Choroid plexus epithelial cell (primary cell): Measurements from ENCODE around the gene RECQL.

Experiments used
- DNase-seq: peaks from one replicate; pipeline ENCODE4 v3.0.0-alpha.2; 2010; ENCODE audit warnings: low read depth
- H3K4me3 ChIP-seq: 2 replicates; pipeline ENCODE4 v1.5.1; 2011; ENCODE audit warnings: low read depth, mild to moderate bottlenecking, control low read depth, low read length, moderate library complexity
- CTCF ChIP-seq: conservative IDR thresholded peaks from 2 replicates; pipeline ENCODE4 v1.5.1; 2011; ENCODE audit warnings: low read depth, mild to moderate bottlenecking, control low read depth, inconsistent platforms, low read length, moderate library complexity

The RECQL gene

DNA sequence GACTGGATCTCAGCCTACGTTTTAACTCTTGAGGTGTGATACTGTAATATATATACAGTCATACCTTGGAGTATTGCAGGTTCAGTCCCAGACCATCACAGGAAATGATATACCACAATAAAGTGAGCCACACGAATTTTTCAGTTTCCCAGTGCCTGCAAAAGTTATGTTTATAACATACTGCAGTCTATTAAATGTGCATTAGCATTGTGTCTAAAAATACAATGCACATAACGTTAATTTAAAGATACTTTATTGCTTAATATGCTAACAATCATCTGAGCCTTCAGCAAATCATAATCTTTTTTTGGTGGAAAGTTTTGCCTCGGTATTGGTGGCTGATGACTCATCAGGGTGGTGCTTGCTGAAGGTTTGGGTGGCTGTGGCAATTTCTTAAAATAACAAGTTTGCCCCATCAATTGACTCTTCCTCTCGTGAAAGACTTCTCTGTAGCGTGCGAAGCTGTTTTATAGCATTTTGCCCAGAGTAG lies 45.1 kb downstream of the RECQL start:
- DNase-seq: no peak
- H3K4me3 ChIP-seq: no peak overlapping the region
- TF ChIP-seq CTCF: no peak

- no peak for DNase-seq
- no peak overlapping the region for H3K4me3 ChIP-seq
- no peak for TF ChIP-seq CTCF
Measured at GRCh38 chr12:21453312-21453852, 48.1 kb downstream of the RECQL start.

- H3K4me3 ChIP-seq: no peak overlapping the region
- DNase-seq: peak; percentile 62
- TF ChIP-seq CTCF: no peak
Measured at GRCh38 chr12:21451529-21451928, 49.9 kb downstream of the RECQL start.

DNA sequence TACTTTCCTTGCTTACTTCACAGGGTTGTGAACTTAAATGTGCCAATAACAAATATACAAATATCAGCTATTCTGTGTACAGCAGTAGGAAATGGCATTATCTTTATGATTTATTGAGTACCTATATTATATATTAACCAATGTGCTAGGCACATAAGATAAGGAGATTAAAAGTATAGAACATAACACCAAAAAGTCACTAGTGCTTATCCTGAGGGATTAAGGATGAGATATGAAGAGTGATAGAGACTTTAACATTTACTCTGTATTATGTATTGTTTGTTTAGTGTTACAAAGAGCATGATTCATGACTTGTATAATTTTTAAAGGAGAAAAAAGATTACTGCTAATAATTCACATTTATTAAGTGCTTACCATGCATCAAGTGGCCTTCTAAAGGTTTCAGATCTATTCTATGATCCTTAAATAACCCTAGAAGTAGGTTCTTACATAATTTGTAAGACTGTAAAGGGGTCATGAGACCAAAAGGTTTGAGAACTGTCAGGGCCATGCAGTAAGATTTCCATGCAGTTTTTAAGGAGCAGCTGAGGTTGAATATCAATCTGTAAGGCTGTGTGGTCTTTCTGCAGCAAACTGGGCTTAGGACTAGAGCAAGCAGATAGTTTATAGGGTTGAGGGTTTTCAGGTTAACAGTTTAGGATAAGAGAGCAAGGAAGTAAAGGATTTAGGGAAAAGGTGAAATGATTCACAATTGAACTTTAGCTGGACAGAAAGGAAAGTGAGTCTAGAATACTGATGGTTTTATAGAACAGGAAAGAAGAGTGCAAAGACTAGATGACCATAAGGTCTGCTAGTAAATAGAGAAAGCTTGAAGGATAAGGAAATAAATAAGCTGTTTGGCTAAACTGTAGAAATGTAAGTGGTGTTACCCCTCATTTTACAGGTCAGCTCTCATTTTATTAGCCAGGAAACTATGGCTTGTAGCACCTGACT lies 57.0 kb downstream of the RECQL start:
- no peak for TF ChIP-seq CTCF
- DNase-seq: no peak

GRCh38 chr12:21439347-21439746 lies 62.1 kb downstream of the RECQL start:
- H3K4me3 ChIP-seq: no peak overlapping the region
- no peak for DNase-seq
- no peak for TF ChIP-seq CTCF

More for the DNA sequence above, 57.0 kb downstream of the RECQL start:
- no peak overlapping the region for H3K4me3 ChIP-seq

- TF ChIP-seq CTCF: no peak
- H3K4me3 ChIP-seq: peak overlapping the region; percentile 62
- DNase-seq: no peak
Measured at GRCh38 chr12:21438643-21439042, 62.8 kb downstream of the RECQL start.
